Loucy (cell line): ENCODE measurements around the gene RHOT2.

Experiments
- H2AFZ ChIP-seq: fragments of 200-600 bp; sonication (generic); 2 replicates; pipeline ENCODE4 v1.6.0; 2016; ENCODE audit warnings: antibody characterized with exemption, mild to moderate bottlenecking, low read length, moderate library complexity
- H3F3A ChIP-seq: fragments of 200-600 bp; 2 replicates; pipeline ENCODE4 v1.6.0; 2016; ENCODE audit warnings: antibody characterized with exemption, low read depth, mild to moderate bottlenecking
- H3K27me3 ChIP-seq: fragments of 200-600 bp; sonication (generic); 2 replicates; pipeline ENCODE4 v1.6.1; 2014; ENCODE audit warnings: low read length, mild to moderate bottlenecking; ENCODE audit not compliant: insufficient read depth, poor library complexity, severe bottlenecking
- H3K36me3 ChIP-seq: fragments of 200-600 bp; sonication (generic); 2 replicates; pipeline ENCODE4 v1.6.1; 2016; ENCODE audit warnings: low read length; ENCODE audit not compliant: insufficient read depth
- H3K4me1 ChIP-seq: fragments of 200-600 bp; sonication (generic); 2 replicates; pipeline ENCODE4 v1.5.1; 2014; ENCODE audit warnings: low read length, mild to moderate bottlenecking; ENCODE audit not compliant: insufficient read depth, poor library complexity, severe bottlenecking
- H3K4me2 ChIP-seq: fragments of 200-600 bp; sonication (generic); 2 replicates; pipeline ENCODE4 v1.6.0; 2014; ENCODE audit warnings: antibody characterized with exemption, low read length, low read depth, mild to moderate bottlenecking; ENCODE audit not compliant: poor library complexity, severe bottlenecking
- H3K4me3 ChIP-seq: fragments of 200-600 bp; sonication (generic); 2 replicates; pipeline ENCODE4 v1.5.1; 2014; ENCODE audit warnings: low read length, mild to moderate bottlenecking, mixed read lengths; ENCODE audit not compliant: poor library complexity, severe bottlenecking
- H3K79me2 ChIP-seq: fragments of 200-600 bp; sonication (generic); 2 replicates; pipeline ENCODE4 v1.6.1; 2014; ENCODE audit warnings: low read length; ENCODE audit not compliant: insufficient read depth
- H3K9ac ChIP-seq: fragments of 200-600 bp; sonication (generic); 2 replicates; pipeline ENCODE4 v1.6.0; 2014; ENCODE audit warnings: mild to moderate bottlenecking, low read depth, low read length, moderate library complexity; ENCODE audit not compliant: poor library complexity, severe bottlenecking
- H3K9me2 ChIP-seq: fragments of 200-600 bp; sonication (generic); replicated peaks from 2 replicates; pipeline ENCODE4 v1.6.1; 2016; ENCODE audit warnings: low read depth, low read length, mixed read lengths
- H3K9me3 ChIP-seq: fragments of 200-600 bp; sonication (generic); 2 replicates; pipeline ENCODE4 v1.6.1; 2014; ENCODE audit warnings: mild to moderate bottlenecking, antibody characterized with exemption, low read length, low read depth; ENCODE audit not compliant: insufficient read depth
- H4K20me1 ChIP-seq: fragments of 200-600 bp; sonication (generic); 2 replicates; pipeline ENCODE4 v1.6.0; 2014; ENCODE audit warnings: antibody characterized with exemption, low read length, mild to moderate bottlenecking; ENCODE audit not compliant: insufficient read depth, poor library complexity, severe bottlenecking
- EZH2phosphoT487 ChIP-seq: fragments of 200-600 bp; IDR thresholded peaks from 2 replicates; pipeline ENCODE4 v1.6.1; 2018; ENCODE audit warnings: antibody characterized with exemption, mild to moderate bottlenecking, moderate library complexity, borderline replicate concordance
- TF ChIP-seq, protein P1 (sequence below): fragments of 200-600 bp; sonication (generic); conservative IDR thresholded peaks from 2 replicates; pipeline ENCODE4 v1.5.1; 2014; ENCODE audit warnings: mild to moderate bottlenecking, antibody characterized with exemption, low read length

The RHOT2 gene

DNA sequence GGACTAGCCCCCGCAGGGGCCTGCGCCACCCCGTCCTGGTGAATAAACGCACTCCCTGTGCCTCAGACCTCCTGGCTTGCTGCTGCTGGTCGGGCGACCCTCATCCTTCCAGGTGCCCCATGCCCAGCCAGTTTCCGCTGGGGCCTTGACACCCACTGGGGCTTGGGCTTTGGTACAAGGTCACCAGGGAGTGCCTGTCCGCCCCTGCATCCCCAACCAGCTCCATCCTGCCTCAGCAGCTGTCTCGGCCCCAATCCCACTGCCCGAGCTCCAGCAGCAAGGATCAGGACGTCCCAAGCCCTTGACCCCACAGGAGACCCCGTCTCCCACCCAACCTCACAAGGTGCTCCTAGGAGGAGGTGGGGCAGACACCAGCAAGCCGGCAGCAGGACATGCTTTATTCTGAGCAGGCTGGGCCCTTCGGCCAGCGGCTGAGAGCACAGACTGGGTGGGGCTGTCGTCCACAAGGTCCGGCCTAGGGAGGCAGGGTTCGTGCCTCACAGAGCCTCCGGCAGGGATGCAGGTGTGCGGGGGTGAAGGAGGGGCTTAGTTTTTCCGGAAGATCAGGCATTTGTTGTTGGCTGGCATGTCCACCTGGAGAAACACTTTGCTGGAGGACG, 33.8 kb upstream of the RHOT2 start:
- Histone ChIP-seq H3F3A (no peaks in the 10 kb centered on the region), H2AFZ (no peak overlapping the region), H3K9me2 (no peaks in the 10 kb centered on the region), H3K9ac (no peak overlapping the region), H3K9me3 (no peaks in the 10 kb centered on the region), H3K27me3 (no peaks in the 10 kb centered on the region), H3K79me2 (peaks cover 14% of the 10 kb centered on the region), H4K20me1 (no peaks in the 10 kb centered on the region), H3K4me3 (no peak overlapping the region), H3K4me2 (no peak overlapping the region), H3K36me3 (no peaks in the 10 kb centered on the region), H3K4me1 (no peaks in the 10 kb centered on the region)
- TF ChIP-seq EZH2phosphoT487 = no peak
- TF ChIP-seq, protein P1, sequence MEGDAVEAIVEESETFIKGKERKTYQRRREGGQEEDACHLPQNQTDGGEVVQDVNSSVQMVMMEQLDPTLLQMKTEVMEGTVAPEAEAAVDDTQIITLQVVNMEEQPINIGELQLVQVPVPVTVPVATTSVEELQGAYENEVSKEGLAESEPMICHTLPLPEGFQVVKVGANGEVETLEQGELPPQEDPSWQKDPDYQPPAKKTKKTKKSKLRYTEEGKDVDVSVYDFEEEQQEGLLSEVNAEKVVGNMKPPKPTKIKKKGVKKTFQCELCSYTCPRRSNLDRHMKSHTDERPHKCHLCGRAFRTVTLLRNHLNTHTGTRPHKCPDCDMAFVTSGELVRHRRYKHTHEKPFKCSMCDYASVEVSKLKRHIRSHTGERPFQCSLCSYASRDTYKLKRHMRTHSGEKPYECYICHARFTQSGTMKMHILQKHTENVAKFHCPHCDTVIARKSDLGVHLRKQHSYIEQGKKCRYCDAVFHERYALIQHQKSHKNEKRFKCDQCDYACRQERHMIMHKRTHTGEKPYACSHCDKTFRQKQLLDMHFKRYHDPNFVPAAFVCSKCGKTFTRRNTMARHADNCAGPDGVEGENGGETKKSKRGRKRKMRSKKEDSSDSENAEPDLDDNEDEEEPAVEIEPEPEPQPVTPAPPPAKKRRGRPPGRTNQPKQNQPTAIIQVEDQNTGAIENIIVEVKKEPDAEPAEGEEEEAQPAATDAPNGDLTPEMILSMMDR = no peak

- H3K36me3 ChIP-seq = no peaks in the 10 kb centered on the region
- TF ChIP-seq, protein P1 = no peak
- TF ChIP-seq EZH2phosphoT487 = no peak
- no peaks in the 10 kb centered on the region for H3K9me2 ChIP-seq
- no peak overlapping the region for H2AFZ ChIP-seq
- H3K4me1 ChIP-seq = no peaks in the 10 kb centered on the region
- no peaks in the 10 kb centered on the region for H3K27me3 ChIP-seq
- H3F3A ChIP-seq = no peaks in the 10 kb centered on the region
- peak overlapping the region; percentile 94 for H3K4me2 ChIP-seq
- H4K20me1 ChIP-seq = no peaks in the 10 kb centered on the region
- peaks cover 14% of the 10 kb centered on the region for H3K79me2 ChIP-seq
- H3K4me3 ChIP-seq = peak overlapping the region; percentile 90
- peak overlapping the region; percentile 83 for H3K9ac ChIP-seq
- H3K9me3 ChIP-seq = no peaks in the 10 kb centered on the region
Observed at GRCh38 chr16:634996-635395, 32.9 kb upstream of the RHOT2 start.

DNA sequence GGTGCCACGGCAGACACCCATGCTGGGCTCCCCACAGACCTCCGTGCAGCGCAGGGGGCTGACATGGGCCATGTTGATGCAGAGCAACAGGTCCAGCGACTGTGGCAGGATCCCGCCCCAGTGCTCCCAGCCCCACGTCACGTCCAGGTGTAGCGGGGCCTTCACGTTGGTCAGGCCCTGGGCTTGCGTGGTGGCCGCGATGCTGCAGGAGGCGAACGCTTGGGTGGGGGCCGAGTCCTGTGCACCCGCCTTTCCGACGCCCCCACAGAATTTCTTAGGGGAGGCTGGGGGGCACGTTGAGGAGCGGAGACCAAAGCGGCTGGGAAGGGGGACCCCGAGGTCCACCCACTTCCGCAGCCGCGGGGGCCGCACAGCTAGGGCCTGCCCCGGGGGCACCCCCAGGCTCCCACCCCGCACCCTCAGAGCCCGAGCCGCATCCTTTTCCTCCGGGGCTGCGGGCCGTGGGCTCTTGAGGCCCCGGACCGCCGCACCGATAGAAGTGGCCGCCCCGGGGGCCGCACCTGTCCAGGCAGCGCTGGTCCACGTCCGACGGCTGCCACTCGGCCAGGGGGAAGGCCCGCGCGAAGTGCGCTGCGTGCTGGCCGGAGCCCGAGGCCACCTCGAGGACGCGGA, 32.2 kb upstream of the RHOT2 start:
- H2AFZ ChIP-seq = peak overlapping the region; percentile 49; the same call in 1 of the 2 replicates
- no peaks in the 10 kb centered on the region for H3K36me3 ChIP-seq
- peak overlapping the region; percentile 94 for H3K4me2 ChIP-seq
- no peaks in the 10 kb centered on the region for H3K9me3 ChIP-seq
- no peaks in the 10 kb centered on the region for H3F3A ChIP-seq
- no peaks in the 10 kb centered on the region for H3K9me2 ChIP-seq
- peak overlapping the region; percentile 83 for H3K9ac ChIP-seq
- no peak for TF ChIP-seq EZH2phosphoT487
- TF ChIP-seq, protein P1 = no peak
- H3K79me2 ChIP-seq = peaks cover 14% of the 10 kb centered on the region
- no peaks in the 10 kb centered on the region for H3K27me3 ChIP-seq
- H3K4me1 ChIP-seq = no peaks in the 10 kb centered on the region
- H3K4me3 ChIP-seq = peak overlapping the region; percentile 90
- no peaks in the 10 kb centered on the region for H4K20me1 ChIP-seq
